HG03095 (cell line): ENCODE results near the gene PRR23A.
"Not testable (repeated sequence)": the region's sequence is repeated elsewhere in the genome, so short reads cannot be mapped to it uniquely, and the experiment has no call there.

Source experiments
- ATAC-seq: cut with Tn5 transposase; IDR thresholded peaks from one replicate; pipeline ENCODE4 v1.9.1; 2021; ENCODE audit warnings: moderate library complexity; ENCODE audit not compliant: unreplicated experiment

PRR23A gene

DNA sequence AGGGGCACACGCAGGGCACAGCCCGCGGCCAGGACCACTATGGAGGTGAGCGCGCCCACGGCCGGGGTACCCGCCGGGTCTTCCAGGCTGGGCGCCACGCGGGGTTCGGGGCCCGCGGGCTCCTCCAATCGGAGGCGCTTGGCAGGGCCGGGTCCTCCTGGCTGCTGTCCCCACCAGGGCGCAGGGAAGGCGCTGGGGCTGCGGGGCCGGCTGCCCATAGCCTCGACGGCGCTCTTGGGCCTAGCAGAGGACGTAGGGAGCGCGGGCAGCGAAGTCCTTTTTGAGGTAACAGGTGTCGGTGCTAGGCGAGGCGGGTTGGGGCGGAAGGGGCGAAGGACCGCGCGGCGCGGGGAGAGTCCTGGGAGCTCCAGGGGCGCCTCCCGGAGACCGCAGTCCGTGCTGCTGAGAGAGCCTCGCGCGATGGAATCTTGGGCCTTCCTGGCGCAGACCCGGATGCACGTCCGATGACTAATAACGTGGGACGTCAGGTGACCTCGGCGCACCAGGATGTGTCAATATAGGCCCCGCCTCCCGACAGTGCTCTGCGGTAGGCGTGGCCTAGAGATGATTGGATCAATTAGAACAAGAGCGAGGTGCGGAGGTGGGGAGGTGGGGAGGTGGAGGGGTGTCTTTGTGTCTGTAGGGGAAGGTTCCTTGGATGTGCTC is at the start of gene PRR23A:
Gene PRR23A (minus strand): TSS at position 218 of the 666 bp plus-strand sequence. CDS start 0 bp downstream, at position 218.
- no peak for ATAC-seq

DNA sequence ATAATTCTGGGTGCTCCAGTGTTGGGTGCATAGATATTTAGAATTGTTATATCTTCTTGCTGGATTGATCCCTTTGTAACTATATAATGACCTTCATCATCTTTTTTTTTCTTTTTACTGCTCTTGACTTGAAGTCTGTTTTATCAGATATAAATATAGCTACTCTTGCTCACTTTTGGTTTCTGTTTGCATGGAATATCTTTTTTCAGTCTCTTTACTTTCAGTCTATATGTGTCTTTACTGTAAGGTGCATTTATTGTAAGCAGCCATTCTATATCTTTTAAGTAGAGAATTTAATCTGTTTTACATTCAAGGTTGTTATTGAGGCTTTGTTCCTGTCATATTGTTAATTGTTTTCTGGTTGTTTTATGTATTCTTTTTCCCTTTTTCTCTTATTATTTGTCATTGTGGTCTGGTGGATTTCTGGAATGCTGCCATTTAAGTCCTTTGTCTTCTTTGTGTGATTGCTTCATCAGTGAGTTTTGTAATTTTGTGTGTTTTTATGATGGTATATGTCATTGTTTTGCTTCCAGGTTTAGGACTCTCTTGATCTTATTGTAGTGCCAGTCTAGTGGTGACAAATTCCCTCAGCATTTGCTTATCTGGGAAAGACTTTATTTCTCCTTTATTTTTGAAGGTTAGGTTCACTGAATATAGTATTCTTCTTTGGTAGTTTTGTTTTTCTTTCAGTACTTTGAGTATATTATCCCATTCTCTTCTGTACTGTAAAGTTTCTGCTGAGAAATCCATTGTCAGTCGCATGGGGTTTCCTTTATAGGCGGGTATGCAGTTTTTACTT is 46.9 kb upstream of the PRR23A start:
- ATAC-seq, result no peak

DNA sequence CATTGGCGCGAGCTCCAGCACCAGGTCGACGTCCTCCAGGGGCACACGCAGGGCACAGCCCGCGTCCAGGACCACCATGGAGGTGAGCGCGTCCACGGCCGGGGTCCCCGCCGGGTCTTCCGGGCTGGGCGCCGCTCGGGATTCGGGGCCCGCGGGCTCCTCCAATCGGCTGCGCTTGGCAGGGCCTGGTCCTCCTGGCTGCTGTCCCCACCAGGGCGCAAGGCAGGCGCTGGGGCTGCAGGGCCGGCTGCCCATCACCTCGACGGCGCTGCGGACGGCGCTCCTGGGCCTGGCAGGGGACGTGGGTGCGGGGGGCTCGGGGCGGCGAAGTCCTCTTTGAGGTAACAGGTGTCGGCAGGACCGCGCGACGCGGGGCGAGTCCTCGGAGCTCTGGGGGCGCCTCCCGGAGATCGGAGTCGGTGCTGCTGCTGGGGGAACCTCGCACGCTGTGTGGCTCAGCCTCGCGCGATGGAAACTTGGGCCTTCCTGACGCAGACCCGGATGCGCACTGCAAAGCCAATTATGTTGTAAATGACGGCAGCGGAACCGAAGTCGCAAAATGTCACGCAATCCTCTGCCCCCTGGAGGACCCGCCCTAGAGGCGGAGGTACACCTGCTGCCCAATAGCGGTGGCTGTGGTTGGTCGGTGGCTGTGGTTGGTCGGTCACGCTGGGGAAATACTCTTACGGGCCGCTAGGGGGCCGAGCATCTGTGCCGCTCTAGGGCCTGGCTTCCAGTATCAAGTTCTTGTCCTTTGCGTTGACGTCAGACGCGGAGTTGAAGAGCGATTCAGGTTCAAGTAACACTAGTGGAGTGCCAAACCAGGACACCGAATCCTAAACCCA is 38.5 kb upstream of the PRR23A start, which contains the start of gene PRR23C:
Gene PRR23C (minus strand): TSS at position 527 of the 845 bp plus-strand sequence. CDS start 272 bp downstream, at position 255.
- ATAC-seq, result no peak

DNA sequence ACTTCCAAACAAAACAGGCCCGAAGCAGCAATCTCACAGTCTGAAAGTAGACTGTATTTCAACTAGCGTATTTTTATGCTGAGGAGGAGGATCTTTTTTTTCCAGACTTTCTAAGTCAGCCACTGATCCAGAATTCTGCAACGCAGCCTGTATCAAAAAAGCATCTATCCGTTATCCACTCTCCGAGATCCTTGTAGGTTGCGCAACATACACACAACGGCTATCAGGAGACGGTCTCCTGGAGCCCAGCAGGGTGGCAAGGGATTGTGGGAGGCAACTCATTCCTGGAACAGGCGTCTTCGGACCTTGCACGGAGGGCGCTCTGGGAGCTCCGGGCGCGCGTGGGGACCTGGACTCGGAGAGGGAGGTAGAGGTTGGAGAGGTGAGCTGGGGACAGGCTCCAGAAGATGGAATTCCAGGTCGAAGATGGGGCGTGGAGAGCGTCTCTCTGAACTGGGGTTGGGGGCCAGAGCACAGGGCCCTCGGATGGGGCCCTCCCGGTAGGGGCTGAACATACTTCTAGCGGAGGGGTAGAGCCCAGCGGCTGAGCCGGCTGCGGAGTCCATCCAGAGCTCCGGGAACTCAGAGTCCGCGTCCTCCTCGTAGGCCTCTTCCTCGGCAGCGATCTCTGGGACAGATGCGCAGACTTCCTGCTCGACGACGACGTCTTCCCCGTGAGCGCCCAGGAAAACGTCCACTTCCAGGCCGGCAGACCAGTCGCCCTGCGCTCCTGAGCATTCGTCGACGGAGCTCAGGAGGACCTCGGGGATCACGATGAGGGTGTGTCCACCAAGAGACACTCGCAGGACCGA is 37.7 kb upstream of the PRR23A start:
- ATAC-seq, result no peak

DNA sequence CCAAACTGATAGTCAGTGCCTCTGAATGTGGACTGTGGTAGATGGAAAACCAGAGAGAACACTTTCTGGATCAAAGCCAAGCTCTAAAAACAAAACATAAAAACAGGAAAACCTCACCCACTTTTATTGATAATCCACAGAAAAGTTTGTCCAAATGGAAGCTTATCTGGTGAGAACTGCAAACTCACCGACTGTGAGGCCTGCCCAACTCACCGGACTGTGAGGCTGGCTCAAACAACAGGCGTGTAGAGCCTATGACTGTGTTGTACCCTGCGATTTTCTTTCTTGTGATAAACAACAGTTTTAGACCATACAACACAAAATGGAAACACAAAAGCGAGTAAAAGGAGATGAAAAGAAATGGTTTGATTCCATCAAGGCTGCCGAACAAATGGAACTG is 31.4 kb upstream of the PRR23A start:
- no peak for ATAC-seq

DNA sequence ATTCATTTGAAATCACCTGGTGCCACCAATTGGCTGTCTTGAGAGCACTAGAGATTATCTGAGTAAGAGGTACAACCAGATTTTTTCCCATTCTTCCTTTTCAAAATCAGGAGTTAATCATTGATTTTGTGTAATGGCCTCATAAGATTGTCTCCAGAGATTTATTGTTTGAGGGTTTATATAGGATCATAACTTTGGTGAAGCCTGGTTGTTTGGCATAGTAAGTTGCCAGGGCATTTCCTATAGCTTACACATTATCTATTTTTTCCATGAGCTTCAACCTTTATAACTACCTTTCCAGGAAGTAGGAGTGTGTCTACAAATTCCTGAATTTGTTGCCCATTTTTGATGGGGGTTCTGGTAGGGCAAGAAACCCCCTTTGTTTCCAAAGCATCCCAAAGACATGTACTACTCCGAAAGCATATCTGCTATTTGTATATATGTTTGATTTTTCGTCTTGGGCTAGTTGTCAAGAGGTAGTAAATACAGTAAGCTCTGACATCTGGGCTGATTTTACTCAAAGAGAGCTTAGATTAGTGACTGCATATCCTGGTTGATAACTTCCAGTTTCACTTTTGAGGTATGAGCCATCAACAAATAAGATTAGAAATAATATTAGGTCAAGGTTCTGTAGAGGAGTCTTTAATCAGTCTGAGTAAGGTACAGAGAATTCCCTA is 26.4 kb upstream of the PRR23A start:
- ATAC-seq, result no peak

DNA sequence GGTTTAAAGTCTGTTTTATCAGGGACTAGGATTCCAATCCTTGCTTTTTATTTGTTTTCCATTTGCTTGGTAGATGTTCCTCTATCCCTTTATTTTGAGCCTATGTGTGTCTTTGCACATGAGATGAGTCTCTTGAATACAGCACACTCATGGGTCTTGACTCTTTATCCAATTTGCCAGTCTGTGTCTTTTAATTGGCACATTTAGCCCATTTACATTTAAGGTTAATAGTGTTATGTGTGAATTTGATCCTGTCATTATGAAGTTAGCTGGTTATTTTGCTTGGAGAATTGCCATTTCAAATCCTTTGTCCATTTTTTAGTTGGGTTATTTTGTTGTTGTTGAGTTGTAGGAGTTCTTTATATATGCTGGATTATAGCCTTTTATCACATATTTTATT is 24.5 kb upstream of the PRR23A start:
- ATAC-seq, result not testable (repeated sequence)

DNA sequence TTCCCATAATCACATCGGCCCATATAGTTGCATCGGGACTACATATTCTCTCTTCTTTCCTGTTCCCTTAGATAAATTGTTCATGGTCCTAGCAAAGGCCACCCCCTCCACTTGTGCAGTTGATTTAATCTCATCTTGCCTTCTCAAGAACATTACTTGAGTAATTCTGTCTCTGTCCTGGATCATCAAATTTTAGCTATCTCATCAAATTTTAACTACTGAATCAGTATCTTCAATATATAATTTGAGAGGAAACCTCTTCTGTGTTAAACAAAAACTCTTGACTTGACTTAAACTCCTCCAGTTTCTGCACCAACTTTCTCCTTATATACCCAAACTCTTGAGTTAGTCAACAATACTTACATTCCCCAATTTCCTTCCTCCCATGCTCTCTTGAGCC is 18.9 kb upstream of the PRR23A start:
- no peak for ATAC-seq

DNA sequence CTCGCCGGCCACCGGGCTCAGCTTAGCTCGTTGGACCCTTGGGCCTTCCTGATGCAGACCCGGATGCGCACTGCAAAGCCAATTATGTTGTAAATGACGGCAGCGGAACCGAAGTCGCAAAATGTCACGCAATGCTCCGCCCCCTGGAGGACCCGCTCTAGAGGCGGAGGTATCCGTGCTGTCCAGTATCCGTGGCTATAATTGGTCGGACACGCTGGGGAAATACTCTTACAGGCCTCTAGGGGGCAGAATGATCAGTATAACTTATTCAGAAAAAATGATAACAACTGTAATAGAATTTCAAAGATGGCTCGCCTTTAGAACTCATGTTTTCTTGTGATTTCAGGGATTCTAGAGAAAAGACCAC is 14.8 kb upstream of the PRR23A start, which contains the start of gene PRR23B:
Gene PRR23B (minus strand): TSS at position 59 of the 367 bp plus-strand sequence. CDS start 265 bp downstream, outside the sequence.
- no peak for ATAC-seq

DNA sequence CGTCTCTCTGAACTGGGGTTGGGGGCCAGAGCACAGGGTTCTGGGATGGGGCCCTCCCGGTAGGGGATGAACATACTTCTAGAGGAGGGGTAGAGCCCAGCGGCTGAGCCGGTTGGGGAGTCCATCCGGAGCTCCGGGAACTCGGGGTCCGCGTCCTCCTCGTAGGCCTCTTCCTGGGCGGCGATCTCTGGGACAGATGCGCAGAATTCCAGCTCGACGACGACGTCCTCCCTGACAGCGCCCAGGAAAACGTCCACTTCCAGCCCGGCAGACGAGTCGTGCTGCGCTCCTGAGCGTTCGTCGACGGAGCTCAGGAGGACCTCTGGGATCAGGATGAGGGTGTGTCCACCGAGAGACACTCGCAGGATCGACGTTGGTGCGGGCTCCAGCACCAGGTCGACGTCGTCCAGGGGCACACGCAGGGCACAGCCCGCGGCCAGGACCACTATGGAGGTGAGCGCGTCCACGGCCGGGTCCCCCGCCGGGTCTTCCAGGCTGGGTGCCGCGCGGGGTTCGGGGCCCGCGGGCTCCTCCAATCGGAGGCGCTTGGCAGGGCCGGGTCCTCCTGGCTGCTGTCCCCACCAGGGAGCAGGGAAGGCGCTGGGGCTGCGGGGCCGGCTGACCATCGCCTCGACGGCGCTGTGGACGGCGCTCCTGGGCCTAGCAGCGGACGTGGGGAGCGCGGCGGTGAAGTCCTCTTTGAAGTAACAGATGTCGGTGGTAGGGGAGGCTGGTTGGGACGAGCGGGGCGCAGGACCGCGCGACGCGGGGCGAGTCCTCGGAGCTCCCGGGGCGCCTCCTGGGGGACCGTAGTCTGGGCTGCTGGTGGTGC is 14.2 kb upstream of the PRR23A start:
- no peak for ATAC-seq

DNA sequence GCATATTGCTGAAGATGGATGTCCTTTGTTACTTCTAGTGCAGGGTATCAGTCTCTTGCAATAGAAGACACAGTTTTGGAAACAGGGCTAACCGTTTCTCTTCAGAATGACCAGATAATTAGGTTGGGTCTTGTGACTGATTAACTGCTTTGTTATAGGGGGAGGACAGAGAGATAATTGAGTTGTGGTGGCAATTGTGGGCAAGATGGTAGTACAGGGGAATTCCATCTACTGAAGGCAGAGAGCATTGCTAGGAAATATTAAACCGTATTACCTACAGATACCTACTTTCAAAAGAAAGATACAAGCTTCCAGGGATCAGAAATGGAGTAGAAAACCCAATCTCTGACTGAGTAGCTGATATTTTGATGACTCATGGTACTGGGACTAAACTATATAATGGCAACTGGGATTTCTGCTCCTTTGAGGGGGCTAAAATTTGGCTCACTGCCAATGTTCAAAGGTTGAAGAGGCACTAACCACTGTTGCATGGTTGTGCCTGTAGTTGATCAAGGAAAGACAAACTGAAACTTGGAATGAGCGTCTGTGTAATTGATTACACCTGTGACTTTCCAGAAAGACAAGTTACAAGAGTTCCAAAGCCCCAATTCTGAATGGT is 10.5 kb upstream of the PRR23A start:
- ATAC-seq, result no peak

DNA sequence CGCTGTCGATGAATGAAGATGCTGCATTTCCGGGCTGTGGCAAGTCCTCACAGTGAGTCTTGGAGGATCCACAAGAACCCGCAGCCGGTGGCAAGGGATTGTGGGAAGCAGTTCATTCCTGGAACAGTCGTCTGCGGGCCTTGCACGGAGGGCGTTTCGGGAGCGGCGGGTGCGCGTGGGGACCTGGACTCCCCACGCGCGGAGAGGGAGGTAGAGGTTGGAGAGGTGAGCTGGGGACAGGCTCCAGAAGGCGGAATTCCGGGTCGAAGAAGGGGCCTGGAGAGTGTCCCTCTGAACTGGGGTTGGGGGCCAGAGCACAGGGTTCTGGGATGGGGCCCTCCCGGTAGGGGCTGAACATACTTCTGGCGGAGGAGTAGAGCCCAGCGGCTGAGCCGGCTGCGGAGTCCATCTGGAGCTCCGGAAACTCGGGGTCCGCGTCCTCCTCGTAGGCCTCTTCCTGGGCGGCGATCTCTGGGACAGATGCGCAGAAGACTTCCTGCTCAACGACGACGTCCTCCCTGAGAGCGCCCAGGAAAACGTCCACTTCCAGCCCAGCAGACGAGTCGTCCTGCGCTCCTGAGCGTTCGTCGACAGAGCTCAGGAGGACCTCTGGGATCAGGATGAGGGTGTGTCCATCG is 593 bp downstream of the PRR23A start:
- ATAC-seq, result no peak

DNA sequence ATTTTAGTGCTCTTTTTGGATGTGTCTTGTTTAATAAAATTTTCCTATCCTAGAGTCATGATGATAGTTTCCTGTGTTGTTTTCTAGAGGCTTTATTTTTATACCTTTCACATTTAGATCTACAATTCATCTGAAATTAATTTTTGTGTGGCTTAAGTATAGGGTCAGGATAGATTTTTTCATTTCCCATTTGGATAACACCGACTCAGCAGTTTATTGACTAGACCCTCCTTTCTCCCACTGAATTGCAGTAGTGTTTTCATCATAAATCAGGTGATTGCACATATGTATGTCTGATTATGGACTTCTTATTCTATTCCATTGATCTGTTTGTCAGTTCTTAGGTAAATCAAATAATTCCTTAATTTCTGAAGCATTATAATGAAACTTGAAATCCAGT is 10.4 kb downstream of the PRR23A start:
- no peak for ATAC-seq

DNA sequence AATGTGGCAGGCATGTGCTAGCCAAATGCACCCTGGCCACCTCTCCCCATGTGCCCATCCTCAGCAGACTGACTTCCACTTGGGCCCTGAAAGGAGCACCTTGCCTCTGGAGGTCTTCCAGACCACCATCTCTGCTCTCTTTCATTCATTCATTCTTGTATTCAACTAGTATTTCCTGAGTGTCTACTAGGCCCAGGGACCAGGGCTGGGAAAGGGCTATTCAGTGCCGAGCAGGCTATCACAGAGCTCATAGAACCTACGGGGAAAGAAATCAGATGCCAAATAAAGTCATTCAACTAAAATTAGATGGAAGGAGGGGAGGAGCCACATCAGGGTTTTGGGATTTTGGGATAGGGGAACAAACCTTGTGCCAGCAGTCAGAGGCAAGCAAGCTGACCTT is 18.9 kb downstream of the PRR23A start:
- ATAC-seq, result no peak

DNA sequence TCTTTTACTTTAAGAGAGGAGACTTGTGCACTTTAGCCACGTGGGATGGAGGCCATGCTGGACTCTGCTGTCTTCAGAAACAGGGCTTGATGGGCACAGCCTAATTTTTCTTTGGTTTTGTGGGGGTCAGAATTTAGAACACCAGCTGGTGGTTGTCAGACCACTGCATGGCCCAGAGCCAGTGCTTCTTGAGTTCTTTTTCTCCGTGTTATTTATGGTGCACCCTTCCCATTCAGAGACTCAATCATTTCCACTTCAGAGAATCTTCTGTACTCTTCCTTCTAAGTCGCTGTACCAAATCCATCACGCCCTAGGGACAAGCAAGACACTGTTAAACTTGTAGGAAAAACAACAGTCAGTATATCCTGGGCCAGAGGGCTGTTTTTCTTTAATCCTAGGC is 20.1 kb downstream of the PRR23A start:
- ATAC-seq, result no peak

DNA sequence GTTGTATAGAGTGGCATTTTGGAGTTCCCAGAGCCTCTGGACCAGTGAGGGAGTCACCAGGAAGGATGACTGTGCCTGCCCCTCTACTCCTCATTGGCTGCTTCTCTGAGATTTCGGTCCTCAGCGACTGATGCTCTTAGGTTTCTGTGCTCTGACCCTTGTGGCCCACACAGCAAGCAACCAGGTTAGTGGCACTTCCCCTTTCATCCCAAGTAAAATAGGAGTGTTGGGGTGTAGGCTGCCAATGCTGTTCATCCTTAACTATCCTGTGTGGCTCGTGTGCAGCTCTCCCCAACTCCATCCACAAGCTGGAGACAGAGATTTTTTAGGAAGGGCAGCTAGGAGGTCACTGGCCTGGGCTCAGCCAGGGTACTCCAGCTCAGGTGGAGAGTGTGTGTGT is 21.3 kb downstream of the PRR23A start:
- no peak for ATAC-seq

DNA sequence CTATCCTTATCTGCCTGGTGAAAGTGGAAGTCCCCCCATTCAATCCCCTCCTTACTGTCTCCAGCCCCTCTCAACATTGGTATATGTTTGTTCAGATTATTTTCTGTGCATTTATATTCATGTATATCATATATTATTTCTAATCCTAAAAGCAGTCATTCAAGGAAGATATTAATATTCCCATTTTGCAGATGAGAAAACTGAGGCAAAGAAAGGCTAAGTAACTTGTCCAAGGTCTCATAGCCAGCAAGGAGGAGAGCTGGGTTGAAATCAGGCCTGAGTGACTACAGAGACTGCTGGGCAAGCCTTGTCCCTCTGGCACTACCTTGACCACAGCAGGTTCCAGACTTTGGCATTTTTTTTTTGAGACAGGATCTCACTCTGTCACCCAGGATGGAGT is 30.0 kb downstream of the PRR23A start:
- no peak for ATAC-seq

DNA sequence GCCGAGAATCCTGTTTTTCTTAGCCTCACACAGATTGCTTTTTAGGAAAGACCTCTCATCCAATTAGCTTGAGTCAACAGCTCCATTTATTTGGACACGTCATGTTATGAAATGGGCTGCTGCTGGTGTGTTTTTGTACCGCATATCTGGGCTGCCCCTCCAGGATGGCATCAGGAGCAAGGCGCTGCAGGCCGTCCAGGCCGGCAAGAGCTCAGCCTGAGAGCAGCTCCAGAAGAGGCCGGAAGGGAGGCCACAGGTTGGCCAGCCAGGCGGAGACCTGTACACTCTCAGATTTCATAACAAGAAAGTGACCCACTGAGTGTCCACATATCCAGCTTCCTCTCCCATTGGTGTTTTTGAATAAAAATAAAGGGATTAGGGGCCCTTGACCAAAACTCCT is 30.7 kb downstream of the PRR23A start:
- ATAC-seq, result no peak
